ENCODE data around the gene LCN2. TPM values are rescaled to one million over a fixed set of nuclear protein-coding genes. Genes with fewer than 3 reads are reported as not detected.

Gene LCN2
- total RNA-seq, 1 experiment from 2014 or later = 1.3 TPM

DNA sequence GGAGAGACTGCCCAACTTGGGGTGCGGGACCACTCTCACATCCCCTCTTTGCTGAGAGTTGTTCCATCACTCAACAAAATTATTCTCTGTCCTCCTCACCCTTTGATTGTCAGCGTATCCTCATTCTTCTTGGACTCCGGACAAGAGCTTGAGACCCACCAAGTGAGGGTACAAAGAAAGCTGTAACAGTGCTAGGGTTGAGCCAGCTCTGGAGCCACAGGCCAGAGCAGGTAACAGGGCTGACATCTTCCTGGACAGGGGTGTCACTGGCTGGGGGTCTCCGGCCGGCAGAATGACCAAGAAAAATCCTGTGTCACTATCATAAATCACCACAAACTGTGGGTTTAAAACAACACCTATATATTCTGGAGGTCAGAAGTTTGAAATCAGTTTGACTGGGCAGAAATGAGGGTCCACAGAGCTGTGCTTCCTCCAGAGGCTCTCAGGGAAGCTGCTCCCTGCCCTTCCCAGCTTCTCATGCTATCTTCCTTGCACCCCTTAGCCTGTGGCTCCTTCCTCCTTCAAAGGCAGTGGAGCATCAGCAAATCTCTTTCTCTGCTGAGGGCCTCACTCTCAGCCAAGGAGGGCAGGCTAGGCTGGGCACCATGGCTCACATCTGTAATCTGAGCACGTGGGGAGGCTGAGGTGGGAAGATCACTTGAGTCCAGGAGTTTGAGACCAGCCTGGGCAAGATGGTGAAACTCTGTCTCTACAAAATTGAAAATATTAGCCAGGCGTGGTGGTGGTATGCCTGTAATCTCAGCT is 6.7 kb downstream of the LCN2 start:
- Mint-ChIP-seq H3K4me3 (no peak overlapping the region), H3K9me3 (no peaks in the 10 kb centered on the region), H3K27ac (no peak overlapping the region), H3K27me3 (ENCODE audit: low read depth) (peaks cover 4% of the 10 kb centered on the region; the same call in 1 of the 2 replicates), H3K4me1 (peaks cover 4% of the 10 kb centered on the region), H3K36me3 (no peaks in the 10 kb centered on the region)
- DNase-seq (ENCODE audit: low spot score) (no peak), ATAC-seq (no peak)
- no peak for TF ChIP-seq ZBTB21 (CRISPR knock-in tag; IDR thresholded peaks at IDR 0.05; ENCODE audit: borderline replicate concordance)
- TF ChIP-seq, protein P1, sequence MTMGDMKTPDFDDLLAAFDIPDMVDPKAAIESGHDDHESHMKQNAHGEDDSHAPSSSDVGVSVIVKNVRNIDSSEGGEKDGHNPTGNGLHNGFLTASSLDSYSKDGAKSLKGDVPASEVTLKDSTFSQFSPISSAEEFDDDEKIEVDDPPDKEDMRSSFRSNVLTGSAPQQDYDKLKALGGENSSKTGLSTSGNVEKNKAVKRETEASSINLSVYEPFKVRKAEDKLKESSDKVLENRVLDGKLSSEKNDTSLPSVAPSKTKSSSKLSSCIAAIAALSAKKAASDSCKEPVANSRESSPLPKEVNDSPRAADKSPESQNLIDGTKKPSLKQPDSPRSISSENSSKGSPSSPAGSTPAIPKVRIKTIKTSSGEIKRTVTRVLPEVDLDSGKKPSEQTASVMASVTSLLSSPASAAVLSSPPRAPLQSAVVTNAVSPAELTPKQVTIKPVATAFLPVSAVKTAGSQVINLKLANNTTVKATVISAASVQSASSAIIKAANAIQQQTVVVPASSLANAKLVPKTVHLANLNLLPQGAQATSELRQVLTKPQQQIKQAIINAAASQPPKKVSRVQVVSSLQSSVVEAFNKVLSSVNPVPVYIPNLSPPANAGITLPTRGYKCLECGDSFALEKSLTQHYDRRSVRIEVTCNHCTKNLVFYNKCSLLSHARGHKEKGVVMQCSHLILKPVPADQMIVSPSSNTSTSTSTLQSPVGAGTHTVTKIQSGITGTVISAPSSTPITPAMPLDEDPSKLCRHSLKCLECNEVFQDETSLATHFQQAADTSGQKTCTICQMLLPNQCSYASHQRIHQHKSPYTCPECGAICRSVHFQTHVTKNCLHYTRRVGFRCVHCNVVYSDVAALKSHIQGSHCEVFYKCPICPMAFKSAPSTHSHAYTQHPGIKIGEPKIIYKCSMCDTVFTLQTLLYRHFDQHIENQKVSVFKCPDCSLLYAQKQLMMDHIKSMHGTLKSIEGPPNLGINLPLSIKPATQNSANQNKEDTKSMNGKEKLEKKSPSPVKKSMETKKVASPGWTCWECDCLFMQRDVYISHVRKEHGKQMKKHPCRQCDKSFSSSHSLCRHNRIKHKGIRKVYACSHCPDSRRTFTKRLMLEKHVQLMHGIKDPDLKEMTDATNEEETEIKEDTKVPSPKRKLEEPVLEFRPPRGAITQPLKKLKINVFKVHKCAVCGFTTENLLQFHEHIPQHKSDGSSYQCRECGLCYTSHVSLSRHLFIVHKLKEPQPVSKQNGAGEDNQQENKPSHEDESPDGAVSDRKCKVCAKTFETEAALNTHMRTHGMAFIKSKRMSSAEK (CRISPR knock-in tag; IDR thresholded peaks at IDR 0.05; ENCODE audit: borderline replicate concordance) = no peak
- TF ChIP-seq, protein P2, sequence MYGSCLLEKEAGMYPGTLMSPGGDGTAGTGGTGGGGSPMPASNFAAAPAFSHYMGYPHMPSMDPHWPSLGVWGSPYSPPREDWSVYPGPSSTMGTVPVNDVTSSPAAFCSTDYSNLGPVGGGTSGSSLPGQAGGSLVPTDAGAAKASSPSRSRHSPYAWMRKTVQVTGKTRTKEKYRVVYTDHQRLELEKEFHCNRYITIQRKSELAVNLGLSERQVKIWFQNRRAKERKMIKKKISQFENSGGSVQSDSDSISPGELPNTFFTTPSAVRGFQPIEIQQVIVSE (CRISPR knock-in tag; IDR thresholded peaks at IDR 0.05; ENCODE audit: borderline replicate concordance) = no peak
- no peak for TF ChIP-seq PRRX2 (CRISPR knock-in tag; IDR thresholded peaks at IDR 0.05)
- TF ChIP-seq, protein P3, sequence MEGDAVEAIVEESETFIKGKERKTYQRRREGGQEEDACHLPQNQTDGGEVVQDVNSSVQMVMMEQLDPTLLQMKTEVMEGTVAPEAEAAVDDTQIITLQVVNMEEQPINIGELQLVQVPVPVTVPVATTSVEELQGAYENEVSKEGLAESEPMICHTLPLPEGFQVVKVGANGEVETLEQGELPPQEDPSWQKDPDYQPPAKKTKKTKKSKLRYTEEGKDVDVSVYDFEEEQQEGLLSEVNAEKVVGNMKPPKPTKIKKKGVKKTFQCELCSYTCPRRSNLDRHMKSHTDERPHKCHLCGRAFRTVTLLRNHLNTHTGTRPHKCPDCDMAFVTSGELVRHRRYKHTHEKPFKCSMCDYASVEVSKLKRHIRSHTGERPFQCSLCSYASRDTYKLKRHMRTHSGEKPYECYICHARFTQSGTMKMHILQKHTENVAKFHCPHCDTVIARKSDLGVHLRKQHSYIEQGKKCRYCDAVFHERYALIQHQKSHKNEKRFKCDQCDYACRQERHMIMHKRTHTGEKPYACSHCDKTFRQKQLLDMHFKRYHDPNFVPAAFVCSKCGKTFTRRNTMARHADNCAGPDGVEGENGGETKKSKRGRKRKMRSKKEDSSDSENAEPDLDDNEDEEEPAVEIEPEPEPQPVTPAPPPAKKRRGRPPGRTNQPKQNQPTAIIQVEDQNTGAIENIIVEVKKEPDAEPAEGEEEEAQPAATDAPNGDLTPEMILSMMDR (IDR thresholded peaks at IDR 0.05) = no peak
- TF ChIP-seq JUN (CRISPR knock-in tag; IDR thresholded peaks at IDR 0.05) = no peak
- TF ChIP-seq, protein P4, sequence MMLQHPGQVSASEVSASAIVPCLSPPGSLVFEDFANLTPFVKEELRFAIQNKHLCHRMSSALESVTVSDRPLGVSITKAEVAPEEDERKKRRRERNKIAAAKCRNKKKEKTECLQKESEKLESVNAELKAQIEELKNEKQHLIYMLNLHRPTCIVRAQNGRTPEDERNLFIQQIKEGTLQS (CRISPR knock-in tag; conservative IDR thresholded peaks at IDR 0.05) = no peak
- TF ChIP-seq, protein P5, sequence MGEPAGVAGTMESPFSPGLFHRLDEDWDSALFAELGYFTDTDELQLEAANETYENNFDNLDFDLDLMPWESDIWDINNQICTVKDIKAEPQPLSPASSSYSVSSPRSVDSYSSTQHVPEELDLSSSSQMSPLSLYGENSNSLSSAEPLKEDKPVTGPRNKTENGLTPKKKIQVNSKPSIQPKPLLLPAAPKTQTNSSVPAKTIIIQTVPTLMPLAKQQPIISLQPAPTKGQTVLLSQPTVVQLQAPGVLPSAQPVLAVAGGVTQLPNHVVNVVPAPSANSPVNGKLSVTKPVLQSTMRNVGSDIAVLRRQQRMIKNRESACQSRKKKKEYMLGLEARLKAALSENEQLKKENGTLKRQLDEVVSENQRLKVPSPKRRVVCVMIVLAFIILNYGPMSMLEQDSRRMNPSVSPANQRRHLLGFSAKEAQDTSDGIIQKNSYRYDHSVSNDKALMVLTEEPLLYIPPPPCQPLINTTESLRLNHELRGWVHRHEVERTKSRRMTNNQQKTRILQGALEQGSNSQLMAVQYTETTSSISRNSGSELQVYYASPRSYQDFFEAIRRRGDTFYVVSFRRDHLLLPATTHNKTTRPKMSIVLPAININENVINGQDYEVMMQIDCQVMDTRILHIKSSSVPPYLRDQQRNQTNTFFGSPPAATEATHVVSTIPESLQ (CRISPR knock-in tag; IDR thresholded peaks at IDR 0.05) = no peak
- ChIA-PET POLR2A (no interaction called here), CTCF (interaction anchor here (2.5 kb wide), 1 partner anchor 31 kb away, joined by 10 read pairs; no protein-coding TSS in a partner anchor)

DNA sequence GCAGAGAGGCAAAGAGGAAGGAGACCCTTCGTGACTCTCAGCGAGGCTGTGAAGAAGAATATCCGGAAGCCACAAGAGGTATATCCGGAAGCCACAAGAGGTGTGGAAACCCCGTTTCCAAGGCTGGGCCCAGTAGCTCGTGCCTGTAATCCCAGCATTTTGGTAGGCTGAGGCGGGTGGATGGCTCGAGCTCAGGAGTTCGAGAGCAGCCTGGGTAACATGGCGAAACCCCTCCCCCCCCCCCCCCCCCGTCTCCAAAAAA is 10.2 kb downstream of the LCN2 start:
- ATAC-seq = no peak
- Mint-ChIP-seq H3K36me3 (peaks cover 8% of the 10 kb centered on the region), H3K27me3 (ENCODE audit: low read depth) (no peaks in the 10 kb centered on the region), H3K27ac (peak overlapping the region; percentile 76), H3K4me3 (peak overlapping the region; percentile 65), H3K9me3 (no peaks in the 10 kb centered on the region), H3K4me1 (peaks cover 5% of the 10 kb centered on the region)
- ChIA-PET CTCF (interaction anchor here (0.7 to 3.6 kb wide), 14 partner anchors 8 to 265 kb away, joined by 3 to 37 read pairs (median 4); partner anchors contain the start of genes CIZ1 and DNM1), POLR2A (interaction anchor here (0.7 to 1.5 kb wide), 7 partner anchors 8 to 274 kb away, joined by 3 to 6 read pairs (median 3); partner anchors contain the start of gene DPM2)
- TF ChIP-seq, protein P6, sequence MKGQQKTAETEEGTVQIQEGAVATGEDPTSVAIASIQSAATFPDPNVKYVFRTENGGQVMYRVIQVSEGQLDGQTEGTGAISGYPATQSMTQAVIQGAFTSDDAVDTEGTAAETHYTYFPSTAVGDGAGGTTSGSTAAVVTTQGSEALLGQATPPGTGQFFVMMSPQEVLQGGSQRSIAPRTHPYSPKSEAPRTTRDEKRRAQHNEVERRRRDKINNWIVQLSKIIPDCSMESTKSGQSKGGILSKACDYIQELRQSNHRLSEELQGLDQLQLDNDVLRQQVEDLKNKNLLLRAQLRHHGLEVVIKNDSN (CRISPR knock-in tag; IDR thresholded peaks at IDR 0.05) = no peak
- 0 out of 2 replicates have a peak, but pooled peaks have one; percentile 7 for TF ChIP-seq ZNF232 (CRISPR knock-in tag; IDR thresholded peaks at IDR 0.05)
- TF ChIP-seq, protein P7, sequence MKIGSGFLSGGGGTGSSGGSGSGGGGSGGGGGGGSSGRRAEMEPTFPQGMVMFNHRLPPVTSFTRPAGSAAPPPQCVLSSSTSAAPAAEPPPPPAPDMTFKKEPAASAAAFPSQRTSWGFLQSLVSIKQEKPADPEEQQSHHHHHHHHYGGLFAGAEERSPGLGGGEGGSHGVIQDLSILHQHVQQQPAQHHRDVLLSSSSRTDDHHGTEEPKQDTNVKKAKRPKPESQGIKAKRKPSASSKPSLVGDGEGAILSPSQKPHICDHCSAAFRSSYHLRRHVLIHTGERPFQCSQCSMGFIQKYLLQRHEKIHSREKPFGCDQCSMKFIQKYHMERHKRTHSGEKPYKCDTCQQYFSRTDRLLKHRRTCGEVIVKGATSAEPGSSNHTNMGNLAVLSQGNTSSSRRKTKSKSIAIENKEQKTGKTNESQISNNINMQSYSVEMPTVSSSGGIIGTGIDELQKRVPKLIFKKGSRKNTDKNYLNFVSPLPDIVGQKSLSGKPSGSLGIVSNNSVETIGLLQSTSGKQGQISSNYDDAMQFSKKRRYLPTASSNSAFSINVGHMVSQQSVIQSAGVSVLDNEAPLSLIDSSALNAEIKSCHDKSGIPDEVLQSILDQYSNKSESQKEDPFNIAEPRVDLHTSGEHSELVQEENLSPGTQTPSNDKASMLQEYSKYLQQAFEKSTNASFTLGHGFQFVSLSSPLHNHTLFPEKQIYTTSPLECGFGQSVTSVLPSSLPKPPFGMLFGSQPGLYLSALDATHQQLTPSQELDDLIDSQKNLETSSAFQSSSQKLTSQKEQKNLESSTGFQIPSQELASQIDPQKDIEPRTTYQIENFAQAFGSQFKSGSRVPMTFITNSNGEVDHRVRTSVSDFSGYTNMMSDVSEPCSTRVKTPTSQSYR (CRISPR knock-in tag; IDR thresholded peaks at IDR 0.05) = 0 out of 2 replicates have a peak, but pooled peaks have one; percentile 27
- DNase-seq (ENCODE audit: low spot score) = no peak

Measured in WTC11 (cell line).